ENCODE data around the gene SALL4.
"Not testable (repeated sequence)": the region's sequence is repeated elsewhere in the genome, so short reads cannot be mapped to it uniquely, and the experiment has no call there.

SALL4 gene

DNA sequence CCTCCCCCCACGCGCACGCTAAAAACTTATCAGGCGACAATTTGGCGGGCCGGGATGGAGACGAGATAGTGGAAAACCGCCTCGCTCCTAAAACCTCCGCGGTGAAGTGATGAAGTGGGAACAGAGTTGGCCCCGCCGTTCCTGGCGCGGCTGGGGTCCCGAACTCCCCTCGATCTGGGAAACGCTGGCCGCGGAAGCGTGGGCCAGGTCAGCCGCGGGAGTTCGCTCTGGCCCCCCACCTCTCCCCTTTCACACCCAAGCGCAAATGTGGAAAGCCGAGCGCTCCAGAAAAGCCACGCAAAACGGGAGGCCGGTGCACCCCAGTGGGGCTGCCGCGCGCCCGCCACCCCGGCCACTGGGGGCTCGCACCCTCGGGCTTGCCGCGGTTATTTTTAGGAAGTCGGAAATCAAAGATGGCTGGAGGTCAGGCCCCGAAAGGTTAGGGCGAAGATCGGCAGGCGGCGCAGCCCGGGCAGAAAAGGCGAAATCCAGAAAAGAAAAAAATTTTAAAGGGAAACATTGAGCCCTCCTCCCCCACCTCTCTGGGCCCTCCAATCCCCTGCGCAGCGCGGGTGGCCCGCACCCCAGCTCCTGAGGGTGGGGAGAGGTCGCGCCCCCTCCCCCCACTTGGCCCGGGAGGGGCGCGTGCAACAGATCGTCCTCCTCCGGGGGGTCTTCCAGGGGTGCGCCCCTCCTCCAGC is 1.0 kb downstream of the SALL4 start:
- no peak for DNase-seq

DNA sequence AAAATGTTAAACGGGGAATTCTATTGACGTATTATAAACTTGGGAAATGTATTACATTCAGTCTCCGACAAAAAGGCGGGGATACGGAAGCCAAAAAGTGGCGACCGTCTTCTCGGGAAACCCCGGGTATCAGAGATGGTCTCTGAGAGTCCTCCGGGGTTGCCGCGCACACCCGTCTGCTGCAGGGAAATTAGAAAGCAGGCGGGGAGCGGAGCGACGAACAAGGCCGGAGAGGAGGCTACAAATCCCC is 1.5 kb downstream of the SALL4 start:
- no peak for DNase-seq

DNA sequence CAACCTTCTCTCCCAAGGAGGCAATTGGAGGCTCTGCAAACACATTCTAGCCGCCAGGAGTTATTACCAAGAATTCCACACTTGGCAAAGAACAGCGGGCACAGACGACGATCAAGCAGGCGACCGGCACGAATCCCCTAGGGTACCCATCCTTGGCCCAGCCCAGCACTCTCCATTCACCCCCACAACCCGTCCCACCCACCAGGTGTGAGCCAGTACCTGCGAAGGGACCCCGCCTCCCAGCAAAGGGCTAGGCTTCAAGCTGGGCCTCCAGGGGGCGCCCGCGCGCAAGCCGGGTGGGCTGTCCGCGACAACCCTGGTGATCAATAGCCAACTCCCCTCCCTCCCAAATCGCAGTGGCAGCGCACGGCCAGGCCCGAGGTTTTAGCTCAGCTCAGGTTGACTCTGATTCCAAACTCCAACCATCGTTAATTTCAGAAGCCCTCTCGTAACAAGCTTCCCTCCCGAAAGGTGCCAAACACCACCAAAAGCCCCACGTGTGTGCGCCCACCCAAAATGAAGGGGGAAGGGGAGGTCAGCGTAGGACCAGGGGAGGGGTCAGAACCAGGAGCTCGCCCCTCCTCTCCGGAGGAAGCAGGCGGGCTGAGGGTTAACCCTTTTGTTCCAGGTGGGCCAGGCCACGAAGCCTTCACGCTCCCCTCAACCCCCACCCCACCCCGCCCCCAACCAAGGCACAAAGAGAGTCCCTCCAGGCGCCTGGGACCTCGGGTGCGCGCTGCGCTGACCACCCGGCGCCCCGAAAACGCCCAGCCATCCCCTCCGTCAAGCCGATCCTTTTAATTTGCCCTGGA is 2.1 kb downstream of the SALL4 start:
- peak in 3 of 5 donors; percentile 21 to 42 (median 32) for DNase-seq

DNA sequence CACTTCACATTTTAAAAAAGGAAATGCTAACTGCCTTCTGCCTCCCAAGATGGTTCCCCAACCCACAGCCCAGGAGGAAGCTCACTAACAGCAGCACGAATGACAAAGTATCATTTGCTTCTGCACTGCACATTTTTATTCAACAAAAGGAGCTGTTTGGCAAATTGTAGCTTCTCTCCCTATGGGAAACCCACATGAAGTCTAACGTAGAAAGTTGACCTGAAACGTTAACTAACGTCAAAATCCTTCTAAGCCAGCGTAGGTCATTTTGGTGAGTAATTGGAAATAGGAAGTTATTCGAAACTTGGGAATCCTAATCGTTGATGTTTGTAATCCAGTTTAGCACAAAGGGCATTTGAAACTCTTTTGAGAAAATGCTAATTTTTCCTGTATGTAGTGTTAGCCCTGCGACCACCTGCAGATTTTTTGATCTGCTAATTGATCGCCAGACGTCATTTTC is 2.9 kb downstream of the SALL4 start:
- DNase-seq, result no peak

DNA sequence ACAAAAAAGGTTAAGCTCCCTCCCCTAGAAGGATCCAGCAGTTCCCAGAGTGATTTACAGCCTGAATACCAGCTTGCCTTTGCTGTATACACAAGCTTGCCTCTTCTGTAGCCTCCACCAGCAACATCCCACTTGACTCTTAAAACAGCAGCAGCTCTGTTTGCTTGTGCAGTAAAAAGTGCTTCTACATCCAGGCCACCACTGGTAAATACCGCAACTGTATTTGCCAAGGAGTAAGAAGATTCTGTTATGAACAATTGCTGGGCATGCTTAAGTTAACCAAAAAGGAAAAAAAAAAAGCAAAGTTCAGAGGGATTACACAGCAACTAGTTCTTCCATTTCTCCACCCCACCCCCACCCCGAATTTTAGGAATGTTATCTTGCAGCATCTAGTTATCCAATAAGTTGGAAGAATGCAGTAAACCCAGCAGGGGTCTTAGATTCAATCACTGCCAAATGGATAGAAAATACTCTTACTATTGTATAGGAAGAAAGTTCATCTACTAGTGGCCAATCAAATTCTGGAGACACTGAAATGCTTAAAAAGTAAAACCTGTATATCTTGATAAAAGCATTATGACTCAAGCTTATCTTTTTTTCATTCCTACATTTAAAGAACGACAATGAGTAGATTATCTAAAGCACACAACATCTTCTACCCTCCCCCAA is 4.8 kb downstream of the SALL4 start:
- no peak for DNase-seq

DNA sequence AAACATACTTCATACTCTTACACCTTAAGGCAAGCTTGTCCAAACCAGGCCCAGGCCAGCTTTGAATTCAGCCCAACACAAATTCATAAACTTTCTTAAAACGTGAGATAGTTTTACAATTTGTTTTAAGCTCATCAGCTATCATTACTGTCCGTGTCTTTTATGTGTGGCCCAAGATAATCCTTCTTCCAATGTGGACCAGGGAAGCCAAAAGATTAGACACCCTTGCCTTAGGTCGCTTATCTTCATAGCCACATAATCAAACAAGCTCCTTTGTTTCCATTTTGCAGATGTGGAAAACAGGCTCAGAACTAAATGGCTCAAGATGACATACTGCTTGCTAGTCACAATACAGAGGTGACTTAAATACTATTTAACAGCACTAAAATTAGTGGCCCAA is 6.0 kb downstream of the SALL4 start:
- DNase-seq, result no peak

DNA sequence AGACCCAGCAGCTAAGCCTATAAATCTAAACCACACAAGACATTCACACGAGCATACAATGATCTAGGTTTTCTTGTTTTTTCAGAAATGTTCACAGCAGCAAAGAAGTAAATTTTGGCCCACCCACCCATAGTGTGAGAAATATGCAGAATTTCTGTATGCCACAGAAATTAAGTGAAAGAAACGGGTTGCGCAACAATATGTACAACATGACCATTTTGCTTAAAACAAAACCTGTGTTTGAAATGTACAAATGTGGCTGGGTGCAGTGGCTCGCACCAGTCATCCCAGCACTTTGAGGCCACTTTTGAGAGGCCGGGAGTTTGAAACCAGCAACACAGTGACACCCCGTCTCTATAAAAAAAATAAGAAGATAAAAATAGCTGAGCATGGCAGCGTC is 9.4 kb downstream of the SALL4 start:
- DNase-seq, result no peak

DNA sequence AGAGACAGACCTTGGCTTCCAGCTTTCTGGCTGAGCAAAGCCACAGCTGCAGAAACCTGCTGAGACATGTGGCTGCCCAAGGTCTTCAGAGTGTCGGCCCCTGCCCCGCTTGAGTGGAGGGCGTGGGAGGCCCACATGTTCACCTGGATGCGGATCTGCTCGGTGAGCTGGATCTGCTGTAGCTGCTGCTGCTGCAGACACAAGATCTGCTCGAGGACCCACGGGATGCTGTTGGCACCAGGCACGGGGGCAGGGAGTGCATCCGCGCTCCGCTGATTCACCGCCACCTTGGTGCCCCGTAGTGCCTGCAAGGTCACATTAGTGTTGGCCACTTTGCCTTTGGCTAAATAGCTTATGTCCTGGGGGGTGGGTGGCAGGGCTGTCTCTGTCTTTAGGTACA is 10.7 kb downstream of the SALL4 start:
- no peak for DNase-seq

DNA sequence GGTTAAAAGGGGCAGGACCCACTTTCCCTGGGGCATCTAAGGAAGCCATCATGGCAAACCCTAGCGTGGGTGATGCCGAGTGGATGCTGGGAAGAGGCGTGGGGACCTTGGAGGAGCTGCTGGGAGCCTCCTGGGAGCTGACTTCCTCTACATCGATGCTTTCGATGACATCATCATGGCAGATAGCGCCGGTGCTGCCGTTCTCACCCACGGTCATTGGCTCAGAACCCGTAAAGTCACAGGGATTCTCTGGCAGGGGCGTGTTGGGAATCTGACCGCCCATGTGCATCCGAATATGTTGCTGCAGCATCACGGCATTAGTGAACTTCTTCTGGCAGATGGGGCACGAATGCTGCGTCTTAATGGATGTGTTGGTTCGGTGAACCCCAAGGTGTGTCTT is 12.1 kb downstream of the SALL4 start:
- no peak for DNase-seq

DNA sequence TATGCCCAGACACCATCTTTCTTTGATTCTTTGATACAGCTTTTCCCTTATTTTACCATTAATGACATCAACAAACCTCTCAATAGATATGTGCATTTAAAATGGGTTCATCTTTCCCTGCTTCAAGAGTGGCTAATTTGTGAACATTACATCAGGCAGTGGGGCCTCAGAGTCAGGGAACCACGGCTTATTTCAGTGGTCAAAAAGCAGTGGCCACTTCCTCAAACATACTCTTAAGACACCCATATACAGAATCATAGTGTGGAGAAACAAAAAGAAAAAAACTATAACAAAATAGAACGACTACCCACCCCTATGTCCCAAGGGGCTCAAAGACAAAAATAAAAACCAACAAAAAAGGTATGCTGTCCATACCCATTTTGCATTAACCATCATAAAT is 12.9 kb downstream of the SALL4 start:
- no peak for DNase-seq

DNA sequence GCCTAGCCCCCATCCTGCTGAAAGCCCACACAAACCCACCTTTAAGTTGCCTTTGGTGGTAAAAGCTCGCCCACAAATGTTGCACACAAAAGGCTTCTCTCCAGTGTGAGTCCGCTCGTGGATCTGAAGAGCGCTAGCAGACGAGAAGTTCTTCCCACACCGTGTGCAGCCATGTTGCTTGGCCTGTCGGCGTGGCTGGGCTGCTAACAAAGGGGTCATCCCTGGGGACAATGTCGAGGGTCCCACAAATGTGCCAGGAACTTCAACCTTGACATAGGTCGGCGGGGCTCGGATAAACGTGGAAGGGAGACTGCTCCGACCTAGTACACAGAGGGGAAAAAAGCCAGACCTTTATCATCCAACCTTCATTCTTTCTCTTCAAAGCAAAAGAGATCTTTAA is 13.5 kb downstream of the SALL4 start:
- no peak for DNase-seq

DNA sequence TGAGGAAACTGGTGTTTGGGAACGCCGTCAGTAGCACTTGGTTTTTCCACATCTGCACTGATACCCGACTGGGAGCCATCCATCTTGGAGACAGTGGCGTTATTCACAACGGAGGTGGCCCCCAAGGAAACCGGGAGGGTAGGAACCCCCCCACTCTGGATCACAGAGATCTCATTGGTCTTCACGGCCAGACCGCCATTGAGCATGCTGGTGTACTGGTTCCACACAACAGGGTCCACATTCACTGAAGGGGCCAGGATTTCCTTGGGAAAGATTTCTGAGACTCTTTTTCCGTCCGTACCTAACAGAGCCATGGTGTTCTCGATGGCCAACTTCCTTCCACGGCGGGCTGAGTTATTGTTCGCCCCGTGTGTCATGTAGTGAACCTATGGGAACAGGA is 18.0 kb downstream of the SALL4 start:
- DNase-seq, result no peak

DNA sequence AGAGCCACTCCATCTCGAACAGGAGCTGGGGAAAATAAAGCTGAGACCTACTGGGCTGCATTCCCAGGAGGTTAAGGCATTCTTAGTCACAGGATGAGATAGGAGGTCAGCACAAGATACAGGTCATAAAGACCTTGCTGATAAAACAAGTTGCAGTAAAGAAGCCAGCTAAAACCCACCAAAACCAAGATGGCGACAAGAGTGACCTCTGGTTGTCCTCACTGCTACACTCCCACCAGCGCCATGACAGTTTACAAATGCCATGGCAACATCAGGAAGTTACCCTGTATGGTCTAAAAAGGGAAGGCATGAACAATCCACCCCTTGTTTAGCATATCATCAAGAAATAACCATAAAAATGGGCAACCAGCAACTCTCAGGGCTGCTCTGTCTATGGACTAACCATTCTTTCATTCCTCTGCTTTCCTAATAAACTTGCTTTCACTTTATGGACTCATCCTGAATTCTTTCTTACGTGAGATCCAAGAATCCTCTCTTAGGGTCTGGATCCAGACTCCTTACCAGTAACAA is 24.0 kb downstream of the SALL4 start:
- DNase-seq, result not testable (repeated sequence)

DNA sequence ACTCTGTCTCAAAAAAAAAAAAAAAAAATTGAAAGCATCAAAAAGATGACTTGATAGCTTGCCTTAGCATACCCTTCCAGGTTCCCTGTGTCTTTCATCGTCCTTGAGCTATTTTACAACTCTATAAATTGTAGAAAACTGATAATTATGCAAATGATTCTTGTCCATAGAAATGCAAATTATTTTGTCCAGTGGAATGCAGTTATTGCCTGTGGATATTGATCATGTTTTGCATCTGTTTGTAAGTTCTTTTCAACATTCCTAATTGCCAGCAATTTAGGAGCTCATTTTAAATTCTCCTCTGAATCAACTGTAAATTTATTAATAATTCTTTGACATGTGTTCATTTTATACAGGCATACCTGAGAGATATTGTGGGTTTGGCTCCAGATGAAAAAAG is 27.1 kb downstream of the SALL4 start:
- no peak for DNase-seq

DNA sequence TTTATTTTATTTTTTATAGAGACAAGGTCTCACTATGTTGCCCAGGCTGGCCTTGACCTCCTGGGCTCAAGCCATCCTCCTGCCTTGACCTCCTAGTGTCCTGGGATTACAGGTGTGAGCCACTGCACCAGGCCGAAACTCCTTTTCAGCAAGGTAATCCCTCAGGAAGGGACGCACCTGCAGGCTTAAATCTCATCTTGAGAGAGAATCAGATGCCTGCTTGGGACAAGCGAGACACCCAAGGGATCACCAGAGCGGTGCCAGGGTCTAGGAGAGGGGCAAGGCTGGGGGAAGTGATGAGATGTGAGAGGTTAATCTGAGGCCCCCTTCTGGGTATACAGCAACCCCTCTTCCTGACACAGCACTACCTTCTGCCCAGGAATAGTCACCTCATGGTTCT is 30.1 kb downstream of the SALL4 start:
- DNase-seq, result no peak

DNA sequence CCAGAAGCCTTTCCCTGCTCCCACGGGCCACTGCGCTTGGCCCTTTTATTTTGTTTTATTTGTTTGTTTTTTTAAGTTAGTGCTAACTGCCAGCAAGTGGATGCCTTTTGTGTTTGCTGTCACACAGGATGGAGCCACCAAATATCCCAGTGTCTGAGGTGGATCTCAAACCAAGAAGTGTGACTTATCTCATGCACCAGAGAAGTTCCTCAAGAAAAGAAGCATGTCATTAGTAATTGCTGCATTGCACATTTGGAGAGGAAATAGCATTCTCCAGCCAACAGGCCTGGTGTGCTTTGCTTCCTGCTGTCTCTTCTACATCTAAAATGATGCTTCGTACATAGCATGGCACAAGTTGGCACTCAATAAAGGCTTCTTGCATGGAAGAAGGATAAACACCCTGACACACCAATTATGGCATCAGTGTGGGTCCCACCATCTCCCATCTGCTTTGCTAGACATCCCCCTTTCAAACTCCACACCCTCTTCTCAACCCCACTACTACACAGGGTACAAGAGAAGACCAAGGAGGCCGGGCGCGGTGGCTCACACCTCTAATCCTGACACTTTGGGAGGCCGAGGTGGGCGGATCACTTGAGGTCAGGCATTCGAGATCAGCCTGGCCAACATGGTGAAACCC is 32.2 kb downstream of the SALL4 start:
- no peak for DNase-seq

DNA sequence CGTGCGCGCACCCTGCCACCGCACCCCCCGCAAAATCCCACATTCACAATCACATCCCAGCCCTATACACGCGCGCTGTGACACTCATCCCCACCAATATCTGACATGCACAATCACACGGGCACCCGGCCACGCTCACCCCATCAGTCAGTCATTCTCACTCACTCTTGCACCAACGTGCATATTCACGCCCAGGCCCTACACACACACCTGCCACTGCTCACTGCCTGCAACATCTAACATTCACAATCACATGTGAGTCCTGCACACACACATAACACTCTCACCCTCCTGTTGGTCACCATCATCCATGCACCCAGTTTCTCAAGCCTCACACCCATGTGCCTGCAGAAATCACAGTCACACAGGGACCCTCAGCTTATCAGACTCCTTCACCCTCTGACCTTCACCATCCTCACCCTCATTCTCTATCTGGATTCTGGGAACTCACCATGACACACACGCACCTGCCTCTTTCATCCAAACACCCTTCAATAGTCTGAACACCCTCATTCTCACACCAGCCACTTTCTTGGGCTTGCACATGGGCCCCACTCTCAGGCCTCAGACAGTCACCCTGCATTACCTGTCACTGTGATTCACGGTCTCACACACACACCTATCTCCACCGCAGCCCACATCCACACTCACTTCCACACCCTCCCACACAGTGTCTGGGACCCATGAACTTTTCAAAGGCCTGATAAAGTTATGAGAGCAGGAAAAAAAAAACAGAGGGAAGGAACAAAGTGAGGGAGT is 33.4 kb downstream of the SALL4 start:
- no peak for DNase-seq

DNA sequence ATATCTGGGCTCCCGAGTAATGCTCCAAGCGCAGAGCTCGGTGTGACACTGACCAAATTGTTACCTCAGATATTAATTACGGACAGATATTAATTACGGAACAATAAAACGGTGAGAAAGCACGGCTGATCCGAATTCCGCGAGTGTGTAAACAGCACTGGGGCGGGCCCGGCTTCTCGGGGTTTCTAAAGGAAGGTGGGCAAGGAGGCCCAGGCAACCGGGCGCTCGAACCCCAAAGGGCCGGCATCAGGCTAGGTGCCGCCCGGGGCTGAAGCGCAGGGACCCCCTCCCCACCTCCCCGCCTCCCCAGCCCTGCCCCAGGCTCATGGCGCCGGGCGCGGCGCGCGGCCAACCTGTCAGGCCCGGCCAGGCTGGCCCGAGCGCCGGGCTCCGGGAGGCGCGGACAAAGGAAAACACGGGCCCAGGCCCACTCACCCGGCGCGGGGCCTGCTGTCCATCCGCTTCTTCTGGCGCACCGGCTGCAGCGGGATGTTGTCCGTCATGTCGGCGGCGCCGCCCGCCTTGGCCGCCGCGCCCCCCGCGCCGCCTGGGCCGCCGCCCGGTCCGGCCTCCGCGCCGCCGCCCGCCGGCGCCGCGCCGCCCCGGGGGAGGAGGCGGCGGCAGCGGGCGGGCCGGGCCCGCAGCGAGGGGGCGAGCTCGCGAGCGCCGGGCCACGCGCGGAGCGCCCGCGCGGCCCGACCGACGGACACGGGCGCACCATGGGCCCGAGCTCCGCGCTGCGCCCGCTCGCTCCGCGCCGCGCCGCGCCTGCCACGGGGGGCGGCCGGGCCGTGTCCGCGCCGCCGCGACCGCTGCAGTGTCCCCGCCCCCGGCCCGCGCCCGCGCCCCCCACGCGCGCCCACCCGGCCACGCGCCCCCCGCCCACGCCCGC is 34.2 kb downstream of the SALL4 start, which contains the start of gene ATP9A:
Gene ATP9A, minus strand, starts transcription at position 524 of the 892 bp plus-strand sequence. Its CDS starts 21 bp downstream, at position 503.
- DNase-seq, result no peak

DNA sequence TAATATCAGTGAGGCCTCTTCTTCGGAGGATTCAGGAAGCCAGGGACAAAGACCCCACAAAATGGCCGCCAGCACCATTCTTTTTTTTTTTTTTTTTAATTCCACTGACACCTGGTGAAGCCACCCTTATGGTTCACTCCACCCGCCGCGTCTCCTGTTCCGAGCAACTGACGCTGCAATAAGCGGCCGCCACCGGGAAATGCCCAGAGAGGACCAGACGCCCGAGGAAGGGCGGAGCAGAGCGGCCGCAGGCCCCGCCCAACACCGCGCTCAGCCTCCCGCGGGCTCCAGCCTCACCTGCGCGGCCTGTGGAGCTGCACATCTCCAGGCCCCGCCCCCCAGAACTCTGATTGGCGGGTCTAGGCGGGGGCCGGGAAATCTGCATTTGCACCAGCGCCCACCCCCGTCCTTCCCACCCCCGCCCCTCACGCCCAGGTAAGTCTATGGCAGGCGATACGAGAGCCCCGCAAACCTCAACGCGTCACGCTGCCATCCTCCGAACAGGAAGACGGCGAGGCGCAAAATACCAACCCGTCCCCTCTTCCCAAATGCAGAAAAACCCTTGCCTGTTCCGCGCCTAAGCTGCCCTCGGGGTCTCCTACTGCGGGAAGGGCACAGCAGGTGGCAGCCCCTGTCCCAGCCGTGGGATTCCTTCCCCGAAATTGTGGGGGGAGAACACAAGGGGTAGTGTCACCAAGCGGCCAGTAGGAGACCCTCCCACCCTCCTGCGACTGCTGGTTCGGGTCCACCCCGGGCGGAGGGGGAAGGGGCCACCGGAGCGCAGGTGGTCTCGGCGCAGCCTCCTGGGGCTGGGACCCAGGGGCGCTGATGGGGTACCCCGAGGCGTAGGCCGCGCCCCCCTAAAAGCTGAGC is 35.1 kb downstream of the SALL4 start:
- peak in 2 of 5 donors; percentile 1 to 51 for DNase-seq

DNA sequence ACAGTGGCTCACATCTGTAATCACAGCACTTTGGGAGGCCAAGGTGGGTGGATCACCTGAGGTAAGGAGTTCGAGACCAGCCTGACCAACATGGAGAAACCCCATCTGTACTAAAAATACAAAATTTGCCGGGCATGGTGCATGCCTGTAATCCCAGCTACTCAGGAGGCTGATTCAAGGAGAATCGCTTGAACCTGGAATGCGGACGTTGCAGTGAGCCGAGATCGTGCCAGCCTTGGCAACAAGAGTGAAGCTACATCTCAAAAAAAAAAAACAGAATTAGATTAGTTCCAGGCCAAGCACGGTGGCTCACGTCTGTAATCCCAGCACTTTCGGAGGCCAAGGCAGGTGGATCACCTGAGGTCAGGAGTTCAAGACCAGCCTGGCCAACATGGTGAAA is 36.9 kb downstream of the SALL4 start:
- not testable (repeated sequence) for DNase-seq

Measured in T-helper 1 cell (primary cell).